SK-N-MC (cell line): ENCODE measurements around the gene TSPAN2.

Experiments
- DNase-seq: peaks from one replicate; pipeline ENCODE4 v3.0.0-alpha.2; 2011; ENCODE audit warnings: low read depth, low spot score
- H3K27ac ChIP-seq: fragments of 200-600 bp; sonication (generic); 2 replicates; pipeline ENCODE4 v1.5.1; 2016; ENCODE audit warnings: mixed run types
- H3K36me3 ChIP-seq: fragments of 200-600 bp; sonication (generic); 2 replicates; pipeline ENCODE4 v1.6.1; 2017; ENCODE audit warnings: antibody characterized with exemption, low read length, mixed read lengths; ENCODE audit not compliant: insufficient read depth
- H3K4me3 ChIP-seq: fragments of 200-600 bp; sonication (generic); 2 replicates; pipeline ENCODE4 v1.5.1; 2016
- H3K9ac ChIP-seq: fragments of 200-600 bp; sonication (generic); 2 replicates; pipeline ENCODE4 v1.8.0; 2017; ENCODE audit warnings: mixed run types, mixed read lengths; ENCODE audit not compliant: insufficient read length
- H3K9me3 ChIP-seq: fragments of 200-600 bp; sonication (generic); 2 replicates; pipeline ENCODE4 v1.6.1; 2017; ENCODE audit warnings: low read depth, mild to moderate bottlenecking, antibody characterized with exemption, low read length, moderate library complexity, mixed read lengths
- EZH2 ChIP-seq: fragments of 200-600 bp; sonication (generic); IDR thresholded peaks from one replicate; pipeline ENCODE4 v1.6.1; 2017; ENCODE audit warnings: antibody characterized with exemption
- FOXP2 ChIP-seq: optimal IDR thresholded peaks from 2 replicates; pipeline ENCODE3; 2011; ENCODE audit warnings: mild to moderate bottlenecking, moderate library complexity; ENCODE audit not compliant: insufficient read depth; ENCODE audit errors: extremely low read length, control extremely low read depth
- POLR2AphosphoS5 ChIP-seq: IDR thresholded peaks from 2 replicates; pipeline ENCODE4 v1.6.1; 2012; ENCODE audit warnings: mild to moderate bottlenecking, low read depth, low read length, borderline replicate concordance

The TSPAN2 gene

GRCh38 chr1:115134231-115134630 lies 44.9 kb upstream of the TSPAN2 start:
- no peaks in the 10 kb centered on the region for H3K36me3 ChIP-seq
- no peak overlapping the region for H3K4me3 ChIP-seq
- no peak overlapping the region for H3K9ac ChIP-seq
- no peak for DNase-seq
- H3K27ac ChIP-seq: no peak overlapping the region
- TF ChIP-seq EZH2: no peak
- H3K9me3 ChIP-seq: no peaks in the 10 kb centered on the region

- Histone ChIP-seq H3K4me3 (no peak overlapping the region), H3K36me3 (no peaks in the 10 kb centered on the region), H3K27ac (no peak overlapping the region), H3K9me3 (no peaks in the 10 kb centered on the region), H3K9ac (no peak overlapping the region)
- DNase-seq: no peak
- no peak for TF ChIP-seq POLR2AphosphoS5
- TF ChIP-seq EZH2: no peak
- TF ChIP-seq FOXP2: no peak
These were observed 44.1 kb upstream of the TSPAN2 start for GRCh38 chr1:115133440-115133839.

DNA sequence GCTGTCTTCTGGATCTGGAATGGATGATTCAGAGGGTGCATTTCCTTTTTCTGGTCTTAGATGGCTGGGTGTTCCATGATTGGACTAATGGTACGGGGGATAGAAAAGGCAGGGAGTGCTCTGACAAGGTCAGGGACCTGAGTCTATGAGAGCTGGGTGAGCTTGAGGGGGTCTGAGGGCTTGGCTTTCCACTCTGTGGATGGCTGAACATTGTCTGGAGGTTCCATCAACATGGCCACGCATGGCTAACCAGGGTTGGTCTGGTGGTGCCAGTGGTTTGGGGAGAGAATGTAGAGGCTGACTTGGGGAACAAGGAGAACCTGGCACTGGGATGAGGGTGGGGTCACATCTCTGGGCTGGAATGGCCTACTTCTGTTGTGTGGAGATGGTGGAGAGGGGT lies 41.5 kb upstream of the TSPAN2 start:
- H3K4me3 ChIP-seq: no peak overlapping the region
- no peaks in the 10 kb centered on the region for H3K9me3 ChIP-seq
- H3K36me3 ChIP-seq: no peaks in the 10 kb centered on the region
- no peak overlapping the region for H3K27ac ChIP-seq
- TF ChIP-seq POLR2AphosphoS5: no peak
- no peak for TF ChIP-seq FOXP2
- TF ChIP-seq EZH2: no peak
- DNase-seq: no peak
- no peak overlapping the region for H3K9ac ChIP-seq

DNA sequence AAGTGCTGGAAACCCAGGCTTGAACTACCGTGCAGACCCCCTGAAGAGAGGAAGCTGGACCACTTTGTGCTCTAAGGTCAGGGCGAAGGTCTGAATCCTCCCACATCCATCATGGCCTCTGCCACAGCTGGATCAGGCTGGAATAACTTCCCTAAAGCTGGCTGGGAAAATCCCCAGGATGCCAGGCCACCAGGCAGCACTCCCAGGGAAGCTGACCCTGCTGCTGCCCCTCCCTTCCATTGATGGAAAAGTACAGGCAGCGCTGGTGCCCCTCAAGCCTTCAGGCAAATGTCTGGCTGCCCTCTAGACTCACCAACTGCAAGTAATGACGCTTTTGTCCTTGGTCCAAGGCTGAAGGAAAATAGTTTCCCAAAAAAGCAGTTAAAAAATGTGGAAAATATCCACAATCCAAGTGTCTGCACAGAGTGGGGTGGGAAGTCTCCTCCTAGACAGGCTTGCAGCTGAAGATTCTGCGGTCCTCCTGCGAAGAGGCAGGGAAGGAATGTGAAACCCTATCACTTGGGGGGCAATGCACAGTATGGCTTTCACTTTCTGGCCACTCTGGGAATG lies 39.9 kb upstream of the TSPAN2 start:
- no peak overlapping the region for H3K9ac ChIP-seq
- no peaks in the 10 kb centered on the region for H3K9me3 ChIP-seq
- no peak overlapping the region for H3K4me3 ChIP-seq

DNA sequence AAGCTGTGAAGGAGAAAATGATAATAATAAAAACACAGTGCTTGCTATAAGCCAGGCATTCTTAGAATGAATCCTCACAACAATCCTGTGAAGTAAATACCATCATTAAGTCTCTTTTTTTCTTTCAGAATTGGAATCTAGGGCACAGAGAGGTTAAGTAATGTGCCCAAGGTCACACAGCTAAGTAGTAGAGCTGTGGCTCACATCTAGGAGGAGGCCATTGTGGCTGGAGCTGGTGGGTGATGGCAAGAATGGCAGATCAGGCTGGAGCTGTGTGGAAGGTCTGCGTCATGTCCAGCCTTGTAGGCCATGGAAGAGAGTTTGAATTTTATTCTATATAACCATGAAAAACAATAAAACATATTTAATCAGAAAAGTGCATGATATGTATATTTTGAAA lies 38.2 kb upstream of the TSPAN2 start:
- TF ChIP-seq EZH2 (no peak), POLR2AphosphoS5 (no peak), FOXP2 (no peak)
- no peaks in the 10 kb centered on the region for H3K36me3 ChIP-seq
- no peaks in the 10 kb centered on the region for H3K9me3 ChIP-seq

More for the DNA sequence above, 39.9 kb upstream of the TSPAN2 start:
- no peak overlapping the region for H3K27ac ChIP-seq
- no peak for DNase-seq
- no peak for TF ChIP-seq FOXP2
- TF ChIP-seq EZH2: no peak
- TF ChIP-seq POLR2AphosphoS5: no peak
- H3K36me3 ChIP-seq: no peaks in the 10 kb centered on the region

GRCh38 chr1:115126516-115126915 lies 37.2 kb upstream of the TSPAN2 start:
- H3K9me3 ChIP-seq: no peaks in the 10 kb centered on the region
- no peak overlapping the region for H3K9ac ChIP-seq
- no peak overlapping the region for H3K4me3 ChIP-seq
- H3K36me3 ChIP-seq: no peaks in the 10 kb centered on the region
- no peak for DNase-seq
- TF ChIP-seq POLR2AphosphoS5: no peak
- no peak for TF ChIP-seq EZH2
- no peak for TF ChIP-seq FOXP2
- H3K27ac ChIP-seq: no peak overlapping the region

More for the DNA sequence above, 38.2 kb upstream of the TSPAN2 start:
- Histone ChIP-seq H3K27ac (no peak overlapping the region), H3K9ac (no peak overlapping the region), H3K4me3 (no peak overlapping the region)
- DNase-seq: no peak

DNA sequence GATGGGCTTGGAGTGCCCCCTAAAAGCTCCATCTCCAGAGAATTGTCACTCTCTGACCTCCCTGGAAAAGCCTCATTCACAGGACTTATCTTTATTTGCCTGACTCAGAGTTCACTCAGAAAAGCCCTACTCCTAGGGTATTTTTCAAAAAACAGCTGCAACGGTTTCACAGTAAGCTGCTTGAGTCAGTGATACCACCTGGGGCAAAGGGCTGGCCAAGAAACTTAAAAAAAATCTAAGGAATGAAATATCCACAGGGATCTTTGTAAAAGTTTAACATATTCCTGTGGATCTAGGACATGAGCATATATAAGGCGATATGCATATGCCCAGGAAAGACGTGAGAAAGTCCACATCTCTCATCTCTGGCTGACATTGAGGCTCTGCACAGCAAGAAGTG lies 33.8 kb upstream of the TSPAN2 start:
- Histone ChIP-seq H3K9ac (no peak overlapping the region), H3K9me3 (no peaks in the 10 kb centered on the region), H3K36me3 (no peaks in the 10 kb centered on the region), H3K27ac (no peak overlapping the region), H3K4me3 (no peak overlapping the region)
- TF ChIP-seq EZH2 (no peak), FOXP2 (no peak), POLR2AphosphoS5 (no peak)
- no peak for DNase-seq

GRCh38 chr1:115121793-115122192 lies 32.5 kb upstream of the TSPAN2 start:
- no peak overlapping the region for H3K9ac ChIP-seq
- H3K36me3 ChIP-seq: no peaks in the 10 kb centered on the region
- H3K9me3 ChIP-seq: no peaks in the 10 kb centered on the region
- no peak overlapping the region for H3K4me3 ChIP-seq
- no peak for DNase-seq
- H3K27ac ChIP-seq: no peak overlapping the region
- TF ChIP-seq POLR2AphosphoS5 (no peak), FOXP2 (no peak), EZH2 (no peak)

DNA sequence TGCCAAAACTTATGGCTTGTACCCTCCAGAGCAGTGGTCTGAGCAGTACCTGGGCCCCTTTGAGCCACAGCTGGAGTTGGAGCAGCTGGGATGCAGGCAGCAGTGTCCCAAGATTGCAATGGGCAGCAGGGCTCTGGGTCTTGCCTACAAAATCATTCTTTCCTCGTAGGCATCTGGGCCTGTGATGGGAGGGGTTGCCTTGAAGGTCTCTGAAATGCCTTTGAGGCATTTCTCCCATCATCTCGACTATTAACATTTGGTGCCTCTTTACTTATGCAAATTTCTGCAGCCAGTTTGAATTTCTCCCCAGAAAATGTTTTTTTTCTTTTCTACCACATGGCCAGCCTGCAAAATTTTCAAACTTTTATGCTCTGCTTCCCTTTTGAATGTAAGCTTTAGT lies 31.0 kb upstream of the TSPAN2 start:
- Histone ChIP-seq H3K36me3 (no peaks in the 10 kb centered on the region), H3K9ac (no peak overlapping the region), H3K4me3 (no peak overlapping the region), H3K9me3 (no peaks in the 10 kb centered on the region), H3K27ac (no peak overlapping the region)
- TF ChIP-seq POLR2AphosphoS5: no peak
- TF ChIP-seq EZH2: no peak
- no peak for TF ChIP-seq FOXP2
- no peak for DNase-seq
